GM04503 (cell line): Measurements from ENCODE around the gene NUTM2B.
"Not testable (repeated sequence)": the region's sequence is repeated elsewhere in the genome, so short reads cannot be mapped to it uniquely, and the experiment has no call there.

ENCODE experiments used
- DNase-seq: peaks from one replicate; pipeline ENCODE4 v3.0.0-alpha.2; 2012; ENCODE audit warnings: low read depth

Gene NUTM2B

GRCh38 chr10:79748510-79748909 lies 45.5 kb downstream of the NUTM2B start:
- not testable (repeated sequence) for DNase-seq

- DNase-seq, result not testable (repeated sequence)
Measured at GRCh38 chr10:79753601-79754000, 50.6 kb downstream of the NUTM2B start.

GRCh38 chr10:79758297-79758993 lies 55.4 kb downstream of the NUTM2B start:
- not testable (repeated sequence) for DNase-seq
